Liver (tissue), 9 donors: ENCODE data around the gene ASXL1. TPM values are rescaled to one million over a fixed set of nuclear protein-coding genes. Genes with fewer than 3 reads are reported as not detected.

Experiments used
- DNase-seq: peaks from one replicate; pipeline ENCODE4 v3.0.0-alpha.2; 2017; ENCODE audit warnings: low spot score
- H3K27ac ChIP-seq, 2 donors: one replicate each; pipeline ENCODE4 v1.7.0; 2013; ENCODE audit warnings: inconsistent platforms in 2 of 2, low read length in 2 of 2, control low read depth in 1 of 2, low read depth in 1 of 2, mild to moderate bottlenecking in 1 of 2
- H3K27me3 ChIP-seq, 4 donors: one replicate each; pipeline versions ENCODE4 v1.6.1 to v1.7.0; 2013; ENCODE audit warnings: low read length in 3 of 4, inconsistent platforms in 1 of 4, mild to moderate bottlenecking in 1 of 4, moderate library complexity in 1 of 4; ENCODE audit not compliant: control insufficient read depth in 4 of 4, insufficient read depth in 4 of 4
- H3K36me3 ChIP-seq, 4 donors: one replicate each; pipeline versions ENCODE4 v1.6.1 to v1.7.0; 2013; ENCODE audit warnings: low read length in 3 of 4, mild to moderate bottlenecking in 3 of 4, low read depth in 1 of 4, moderate library complexity in 1 of 4; ENCODE audit not compliant: control insufficient read depth in 4 of 4, insufficient read depth in 3 of 4
- H3K4me1 ChIP-seq, 4 donors: one replicate each; pipeline versions ENCODE4 v1.6.1 to v1.7.0; 2013; ENCODE audit warnings: low read length in 3 of 4, mild to moderate bottlenecking in 3 of 4, moderate library complexity in 1 of 4; ENCODE audit not compliant: control insufficient read depth in 4 of 4, insufficient read depth in 4 of 4
- H3K4me3 ChIP-seq, 3 donors: one replicate each; pipeline versions ENCODE4 v1.6.1 to v1.7.0; 2013; ENCODE audit warnings: low read length in 3 of 3, control low read depth in 1 of 3, low read depth in 1 of 3, mild to moderate bottlenecking in 1 of 3
- H3K9ac ChIP-seq, 2 donors: one replicate each; pipeline ENCODE4 v1.7.0; 2013; ENCODE audit warnings: low read length in 2 of 2, mild to moderate bottlenecking in 2 of 2, moderate library complexity in 2 of 2, control low read depth in 1 of 2, low read depth in 1 of 2
- H3K9me3 ChIP-seq, 4 donors: one replicate each; pipeline versions ENCODE4 v1.6.1 to v1.7.0; 2013; ENCODE audit warnings: low read length in 3 of 4; ENCODE audit not compliant: control insufficient read depth in 4 of 4
- ATF3 ChIP-seq: IDR thresholded peaks from 2 replicates; pipeline ENCODE4 v1.6.1; 2016; ENCODE audit warnings: antibody characterized with exemption
- EGR1 ChIP-seq, 2 donors: IDR thresholded peaks; 2 replicates each; pipeline ENCODE4 v1.6.1; 2016 to 2018; ENCODE audit warnings: antibody characterized with exemption in 2 of 2, low read depth in 2 of 2
- FOXA1 ChIP-seq: IDR thresholded peaks from 2 replicates; pipeline ENCODE4 v1.6.1; 2016; ENCODE audit warnings: antibody characterized with exemption
- FOXA2 ChIP-seq: IDR thresholded peaks from 2 replicates; pipeline ENCODE4 v1.6.1; 2016; ENCODE audit warnings: antibody characterized with exemption
- GABPA ChIP-seq, 2 donors: IDR thresholded peaks in 1 of 2; conservative IDR thresholded peaks in 1 of 2; 2 replicates each; pipeline ENCODE4 v1.6.1; 2016; ENCODE audit warnings: antibody characterized with exemption in 2 of 2, mild to moderate bottlenecking in 1 of 2, moderate library complexity in 1 of 2
- HNF4A ChIP-seq, 2 donors: conservative IDR thresholded peaks; 2 replicates each; pipeline ENCODE4 v1.6.1; 2016; ENCODE audit warnings: antibody characterized with exemption in 2 of 2, mild to moderate bottlenecking in 2 of 2
- HNF4G ChIP-seq: IDR thresholded peaks from 2 replicates; pipeline ENCODE4 v1.6.1; 2016; ENCODE audit warnings: antibody characterized with exemption
- JUND ChIP-seq, 2 donors: IDR thresholded peaks; 2 replicates each; pipeline ENCODE4 v1.6.1; 2016; ENCODE audit warnings: antibody characterized with exemption in 2 of 2
- MAX ChIP-seq: IDR thresholded peaks from 2 replicates; pipeline ENCODE4 v1.6.1; 2016; ENCODE audit warnings: antibody characterized with exemption
- NR2F2 ChIP-seq: IDR thresholded peaks from 2 replicates; pipeline ENCODE4 v1.6.1; 2016; ENCODE audit warnings: antibody characterized with exemption
- RAD21 ChIP-seq, 2 donors: IDR thresholded peaks; 2 replicates each; pipeline ENCODE4 v1.6.1; 2016; ENCODE audit warnings: antibody characterized with exemption in 2 of 2, mild to moderate bottlenecking in 2 of 2
- REST ChIP-seq: IDR thresholded peaks from 2 replicates; pipeline ENCODE4 v1.6.1; 2016; ENCODE audit warnings: antibody characterized with exemption, mild to moderate bottlenecking
- RXRA ChIP-seq, 2 donors: IDR thresholded peaks; 2 replicates each; pipeline ENCODE4 v1.6.1; 2017 to 2018; ENCODE audit warnings: antibody characterized with exemption in 2 of 2, mild to moderate bottlenecking in 1 of 2
- SP1 ChIP-seq: IDR thresholded peaks from 2 replicates; pipeline ENCODE4 v1.6.1; 2018; ENCODE audit warnings: antibody characterized with exemption, mild to moderate bottlenecking
- TAF1 ChIP-seq: conservative IDR thresholded peaks from 2 replicates; pipeline ENCODE4 v1.6.1; 2016; ENCODE audit warnings: antibody characterized with exemption, mild to moderate bottlenecking
- YY1 ChIP-seq: IDR thresholded peaks from 2 replicates; pipeline ENCODE4 v1.6.1; 2016; ENCODE audit warnings: antibody characterized with exemption, mild to moderate bottlenecking
- WGBS: extraction: QIAGEN DNeasy Blood & Tissue Kit; methylation state at CpG from one replicate; pipeline ENCODE4 v1.1.7; 2013; 5-methylcytosine and 5-hydroxymethylcytosine counted together
- polyA plus RNA-seq, 2 donors: library from polyadenylated mRNA; stranded (reverse) in 1 of 2; unstranded in 1 of 2; fragments of 200-250 nt in 1 of 2; fragments of >200 nt in 1 of 2; fragmentation: Nextera tagmentation in 1 of 2; extraction: Ambion mirVana in 1 of 2; gene quantifications; one replicate each; pipeline versions ENCODE4 v1.2.1 to v1.2.3, GENCODE V29; 2013 to 2015
- total RNA-seq, 2 donors: library from RNA; depleted of rRNA; stranded (reverse); fragments of >200 nt; gene quantifications; one replicate each; pipeline ENCODE4 v1.2.3, GENCODE V29; 2014
- TF ChIP-seq, protein P1 (sequence below): IDR thresholded peaks from 2 replicates; pipeline ENCODE4 v1.6.1; 2016; ENCODE audit warnings: antibody characterized with exemption
- TF ChIP-seq, protein P2 (sequence below): fragments of 150-350 bp; IDR thresholded peaks from 2 replicates; pipeline ENCODE4 v1.5.1; 2017; ENCODE audit warnings: improper control_type of control experiment, low read depth, low read length; ENCODE audit not compliant: missing input control
- donor health status: healthy.
- donor health status: healthy.
- donor health status: healthy.
- donor health status: healthy.
- donor health status: healthy.

ASXL1 gene
- total and polyA plus RNA-seq, 4 donors, result 13.4 to 61.3 (median 24.5) TPM

DNA sequence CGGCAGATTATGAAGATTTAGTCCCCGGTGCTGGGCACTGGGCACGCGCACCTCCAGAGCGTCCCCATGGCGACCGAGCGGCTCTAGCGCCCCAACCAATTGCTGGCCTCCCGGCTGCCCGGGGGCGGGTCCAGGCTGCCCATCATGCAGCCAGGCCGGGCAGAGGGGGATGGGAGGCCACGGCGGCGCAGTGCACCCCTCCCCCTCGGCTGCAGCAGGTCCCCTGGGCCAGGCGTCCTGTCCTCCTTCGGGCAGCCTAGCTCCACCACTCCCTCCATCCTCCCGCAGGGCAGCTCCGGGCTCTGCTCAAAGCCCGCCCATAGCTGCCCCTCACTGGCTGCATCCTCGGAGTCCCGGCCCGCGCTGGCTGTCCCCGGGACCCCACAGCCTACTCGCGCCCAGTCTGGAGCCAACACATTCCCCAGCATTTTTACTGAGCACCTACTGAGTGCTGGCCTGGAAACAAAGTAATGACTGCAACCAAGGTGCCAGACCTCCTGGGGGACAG lies 99.4 kb downstream of the ASXL1 start:
- TF ChIP-seq JUND (IDR thresholded peaks at IDR 0.05), result no peak
- no peak for TF ChIP-seq ATF3
- TF ChIP-seq NR2F2, result no peak
- TF ChIP-seq YY1, result no peak
- no peak for TF ChIP-seq FOXA1
- TF ChIP-seq EGR1 (IDR thresholded peaks at IDR 0.05; ENCODE audit: low read depth in 2 of 2), result no peak
- TF ChIP-seq, protein P1, sequence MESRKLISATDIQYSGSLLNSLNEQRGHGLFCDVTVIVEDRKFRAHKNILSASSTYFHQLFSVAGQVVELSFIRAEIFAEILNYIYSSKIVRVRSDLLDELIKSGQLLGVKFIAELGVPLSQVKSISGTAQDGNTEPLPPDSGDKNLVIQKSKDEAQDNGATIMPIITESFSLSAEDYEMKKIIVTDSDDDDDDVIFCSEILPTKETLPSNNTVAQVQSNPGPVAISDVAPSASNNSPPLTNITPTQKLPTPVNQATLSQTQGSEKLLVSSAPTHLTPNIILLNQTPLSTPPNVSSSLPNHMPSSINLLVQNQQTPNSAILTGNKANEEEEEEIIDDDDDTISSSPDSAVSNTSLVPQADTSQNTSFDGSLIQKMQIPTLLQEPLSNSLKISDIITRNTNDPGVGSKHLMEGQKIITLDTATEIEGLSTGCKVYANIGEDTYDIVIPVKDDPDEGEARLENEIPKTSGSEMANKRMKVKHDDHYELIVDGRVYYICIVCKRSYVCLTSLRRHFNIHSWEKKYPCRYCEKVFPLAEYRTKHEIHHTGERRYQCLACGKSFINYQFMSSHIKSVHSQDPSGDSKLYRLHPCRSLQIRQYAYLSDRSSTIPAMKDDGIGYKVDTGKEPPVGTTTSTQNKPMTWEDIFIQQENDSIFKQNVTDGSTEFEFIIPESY, result no peak
- TF ChIP-seq TAF1, result no peak
- TF ChIP-seq RXRA (IDR thresholded peaks at IDR 0.05), result no peak
- no peak for TF ChIP-seq FOXA2
- TF ChIP-seq MAX, result no peak
- no peak for TF ChIP-seq REST
- no peak for TF ChIP-seq HNF4G
- no peak for TF ChIP-seq HNF4A (conservative IDR thresholded peaks at IDR 0.05)
- TF ChIP-seq SP1, result no peak
- TF ChIP-seq, protein P2, sequence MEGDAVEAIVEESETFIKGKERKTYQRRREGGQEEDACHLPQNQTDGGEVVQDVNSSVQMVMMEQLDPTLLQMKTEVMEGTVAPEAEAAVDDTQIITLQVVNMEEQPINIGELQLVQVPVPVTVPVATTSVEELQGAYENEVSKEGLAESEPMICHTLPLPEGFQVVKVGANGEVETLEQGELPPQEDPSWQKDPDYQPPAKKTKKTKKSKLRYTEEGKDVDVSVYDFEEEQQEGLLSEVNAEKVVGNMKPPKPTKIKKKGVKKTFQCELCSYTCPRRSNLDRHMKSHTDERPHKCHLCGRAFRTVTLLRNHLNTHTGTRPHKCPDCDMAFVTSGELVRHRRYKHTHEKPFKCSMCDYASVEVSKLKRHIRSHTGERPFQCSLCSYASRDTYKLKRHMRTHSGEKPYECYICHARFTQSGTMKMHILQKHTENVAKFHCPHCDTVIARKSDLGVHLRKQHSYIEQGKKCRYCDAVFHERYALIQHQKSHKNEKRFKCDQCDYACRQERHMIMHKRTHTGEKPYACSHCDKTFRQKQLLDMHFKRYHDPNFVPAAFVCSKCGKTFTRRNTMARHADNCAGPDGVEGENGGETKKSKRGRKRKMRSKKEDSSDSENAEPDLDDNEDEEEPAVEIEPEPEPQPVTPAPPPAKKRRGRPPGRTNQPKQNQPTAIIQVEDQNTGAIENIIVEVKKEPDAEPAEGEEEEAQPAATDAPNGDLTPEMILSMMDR, result no peak
- TF ChIP-seq GABPA (IDR thresholded peaks at IDR 0.05 in 1 of 2, conservative IDR thresholded peaks at IDR 0.05 in 1 of 2), result no peak
- no peak for TF ChIP-seq RAD21 (IDR thresholded peaks at IDR 0.05)
- peak overlapping the region in 1 of 3 donors; percentile 36 for H3K4me3 ChIP-seq
- peaks cover 0 to 18% (median 8%) of the 10 kb centered on the region in 4 donors for H3K4me1 ChIP-seq
- no peaks in the 10 kb centered on the region for H3K9me3 ChIP-seq
- no peak overlapping the region for H3K27ac ChIP-seq
- WGBS, result 27% methylated on average over 29 of the region's 29 CpGs
- no peak overlapping the region for H3K9ac ChIP-seq
- peaks cover 0 to 22% (median 3%) of the 10 kb centered on the region in 4 donors for H3K36me3 ChIP-seq
- peak; percentile 54 for DNase-seq
- H3K27me3 ChIP-seq, result no peaks in the 10 kb centered on the region
